Calu3 (cell line): ENCODE data around the gene NRCAM. TPM values are rescaled to one million over a fixed set of nuclear protein-coding genes. Genes with fewer than 3 reads are reported as not detected.
"Not testable (repeated sequence)": the region's sequence is repeated elsewhere in the genome, so short reads cannot be mapped to it uniquely, and the experiment has no call there.

Experiments
- BruUV-seq: library from RNA; stranded (reverse); fragments of 400-500 nt; replicated peaks from 2 replicates; lab custom pipeline; 2021; lab: Mats Ljungman, UMichigan
- CTCF ChIA-PET: fragments of 300-600 bp; sonication (Branson Sonifier 250); formaldehyde crosslinking; loops from one replicate; lab custom pipeline; 2022; ENCODE audit warnings: antibody characterized with exemption; lab: Charles Lee
- DNase-seq: peaks from one replicate; pipeline ENCODE4 v3.0.0; 2022
- H3K27ac Mint-ChIP-seq: one replicate; pipeline ENCODE4 v1.8.0; 2022; ENCODE audit warnings: mixed read lengths; ENCODE audit not compliant: unreplicated experiment
- H3K27me3 Mint-ChIP-seq: one replicate; pipeline ENCODE4 v1.8.0; 2022; ENCODE audit warnings: mixed read lengths; ENCODE audit not compliant: unreplicated experiment
- H3K36me3 Mint-ChIP-seq: one replicate; pipeline ENCODE4 v1.8.0; 2022; ENCODE audit warnings: mild to moderate bottlenecking, moderate library complexity, mixed read lengths; ENCODE audit not compliant: insufficient read depth, unreplicated experiment
- H3K4me1 Mint-ChIP-seq: one replicate; pipeline ENCODE4 v1.8.0; 2022; ENCODE audit warnings: mild to moderate bottlenecking, low read depth, mixed read lengths; ENCODE audit not compliant: unreplicated experiment
- H3K4me3 Mint-ChIP-seq: one replicate; pipeline ENCODE4 v1.8.0; 2022; ENCODE audit warnings: mild to moderate bottlenecking, low read depth, moderate library complexity, mixed read lengths; ENCODE audit not compliant: unreplicated experiment
- H3K9me3 Mint-ChIP-seq: one replicate; pipeline ENCODE4 v1.8.0; 2022; ENCODE audit warnings: low read depth, mixed read lengths; ENCODE audit not compliant: unreplicated experiment
- intact Hi-C: fragments of 100-400 bp; cut with micrococcal nuclease; formaldehyde crosslinking; loops from one replicate; pipeline ENCODE4 v1.10.0; 2022; ENCODE audit not compliant: unreplicated experiment
- total RNA-seq: library from RNA; stranded (reverse); gene quantifications from 2 replicates; pipeline ENCODE4 v1.2.3, GENCODE V29; 2022
- TF ChIP-seq, protein P1 (sequence below): fragments of 200-600 bp; IDR thresholded peaks from one replicate; pipeline ENCODE4 v1.8.0; 2022; ENCODE audit warnings: antibody characterized with exemption; ENCODE audit not compliant: unreplicated experiment

Gene NRCAM
- total RNA-seq, 1 experiment from 2014 or later: 15.0 TPM

GRCh38 chr7:108479751-108480150, 23.5 kb upstream of the NRCAM start:
- TF ChIP-seq, protein P1, sequence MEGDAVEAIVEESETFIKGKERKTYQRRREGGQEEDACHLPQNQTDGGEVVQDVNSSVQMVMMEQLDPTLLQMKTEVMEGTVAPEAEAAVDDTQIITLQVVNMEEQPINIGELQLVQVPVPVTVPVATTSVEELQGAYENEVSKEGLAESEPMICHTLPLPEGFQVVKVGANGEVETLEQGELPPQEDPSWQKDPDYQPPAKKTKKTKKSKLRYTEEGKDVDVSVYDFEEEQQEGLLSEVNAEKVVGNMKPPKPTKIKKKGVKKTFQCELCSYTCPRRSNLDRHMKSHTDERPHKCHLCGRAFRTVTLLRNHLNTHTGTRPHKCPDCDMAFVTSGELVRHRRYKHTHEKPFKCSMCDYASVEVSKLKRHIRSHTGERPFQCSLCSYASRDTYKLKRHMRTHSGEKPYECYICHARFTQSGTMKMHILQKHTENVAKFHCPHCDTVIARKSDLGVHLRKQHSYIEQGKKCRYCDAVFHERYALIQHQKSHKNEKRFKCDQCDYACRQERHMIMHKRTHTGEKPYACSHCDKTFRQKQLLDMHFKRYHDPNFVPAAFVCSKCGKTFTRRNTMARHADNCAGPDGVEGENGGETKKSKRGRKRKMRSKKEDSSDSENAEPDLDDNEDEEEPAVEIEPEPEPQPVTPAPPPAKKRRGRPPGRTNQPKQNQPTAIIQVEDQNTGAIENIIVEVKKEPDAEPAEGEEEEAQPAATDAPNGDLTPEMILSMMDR: no peak
- intact Hi-C loops: no loop called here
- no TSS peak for BruUV-seq
- H3K27me3 Mint-ChIP-seq: no peaks in the 10 kb centered on the region
- H3K36me3 Mint-ChIP-seq: no peaks in the 10 kb centered on the region
- CTCF ChIA-PET: no interaction called here
- H3K4me3 Mint-ChIP-seq: no peak overlapping the region
- no peaks in the 10 kb centered on the region for H3K4me1 Mint-ChIP-seq
- H3K9me3 Mint-ChIP-seq: no peaks in the 10 kb centered on the region
- DNase-seq: no peak
- no peak overlapping the region for H3K27ac Mint-ChIP-seq

DNA sequence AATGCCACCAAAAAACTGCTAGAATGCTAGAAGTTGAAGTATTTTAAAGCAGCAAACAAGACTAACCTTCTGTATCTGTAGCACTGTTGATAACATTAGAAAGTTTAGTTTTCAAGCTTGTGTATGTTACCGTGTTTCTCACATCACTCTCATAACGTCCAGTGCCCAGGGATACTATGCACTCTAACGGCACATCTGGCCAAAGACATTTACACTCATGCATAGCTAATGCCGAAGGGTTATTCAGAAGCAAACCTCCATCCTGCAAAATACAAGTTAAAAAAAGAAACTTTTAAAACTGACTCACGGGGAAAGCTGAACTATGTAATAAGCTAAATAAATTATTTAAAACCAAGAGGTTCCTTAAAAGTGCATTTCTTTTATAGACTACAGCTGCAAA, 22.9 kb upstream of the NRCAM start:
- no peaks in the 10 kb centered on the region for H3K9me3 Mint-ChIP-seq
- no TSS peak for BruUV-seq
- no peaks in the 10 kb centered on the region for H3K36me3 Mint-ChIP-seq
- CTCF ChIA-PET: no interaction called here
- TF ChIP-seq, protein P1: no peak
- no peaks in the 10 kb centered on the region for H3K27me3 Mint-ChIP-seq
- no peak for DNase-seq
- H3K27ac Mint-ChIP-seq: no peak overlapping the region
- H3K4me3 Mint-ChIP-seq: no peak overlapping the region
- no peaks in the 10 kb centered on the region for H3K4me1 Mint-ChIP-seq
- intact Hi-C loops: no loop called here

- CTCF ChIA-PET: interaction anchor here (0.5 kb wide), 1 partner anchor 232 kb away, joined by 3 read pairs; no protein-coding TSS in a partner anchor
- no peaks in the 10 kb centered on the region for H3K9me3 Mint-ChIP-seq
- H3K27me3 Mint-ChIP-seq: no peaks in the 10 kb centered on the region
- H3K4me1 Mint-ChIP-seq: no peaks in the 10 kb centered on the region
- no peak overlapping the region for H3K4me3 Mint-ChIP-seq
- TF ChIP-seq, protein P1: no peak
- H3K27ac Mint-ChIP-seq: no peak overlapping the region
- H3K36me3 Mint-ChIP-seq: no peaks in the 10 kb centered on the region
- DNase-seq: no peak
- no TSS peak for BruUV-seq
- intact Hi-C loops: no loop called here
These were observed 12.0 kb upstream of the NRCAM start for GRCh38 chr7:108468246-108468645.

- CTCF ChIA-PET: no interaction called here
- H3K9me3 Mint-ChIP-seq: no peaks in the 10 kb centered on the region
- no peak overlapping the region for H3K27ac Mint-ChIP-seq
- H3K36me3 Mint-ChIP-seq: no peaks in the 10 kb centered on the region
- BruUV-seq: no TSS peak
- H3K4me1 Mint-ChIP-seq: no peaks in the 10 kb centered on the region
- no peaks in the 10 kb centered on the region for H3K27me3 Mint-ChIP-seq
- no peak overlapping the region for H3K4me3 Mint-ChIP-seq
- intact Hi-C loops: no loop called here
- TF ChIP-seq, protein P1: no peak
- no peak for DNase-seq
These were observed 11.2 kb upstream of the NRCAM start for GRCh38 chr7:108467391-108467790.

DNA sequence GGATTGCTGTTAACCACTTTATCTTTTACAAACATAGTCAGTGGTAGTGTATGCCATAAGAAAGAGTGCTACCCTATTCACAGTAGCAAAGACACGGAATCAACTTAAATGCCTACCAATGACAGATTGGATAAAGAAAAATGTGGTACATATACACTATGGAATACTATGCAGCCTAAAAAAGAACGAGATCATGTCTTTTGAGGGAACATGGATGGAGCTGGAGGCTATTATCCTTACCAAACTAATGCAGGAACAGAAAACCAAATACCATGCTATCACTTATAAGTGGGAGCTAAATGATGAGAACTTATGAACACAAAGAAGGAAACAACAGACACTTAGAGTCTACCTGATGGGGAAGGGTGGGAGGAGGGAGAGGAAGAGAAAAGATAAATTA, 10.1 kb upstream of the NRCAM start:
- CTCF ChIA-PET, H3K36me3 Mint-ChIP-seq, H3K9me3 Mint-ChIP-seq, H3K27ac Mint-ChIP-seq, BruUV-seq, intact Hi-C loops, H3K4me1 Mint-ChIP-seq, H3K4me3 Mint-ChIP-seq, DNase-seq, H3K27me3 Mint-ChIP-seq: not testable (repeated sequence)
